GM19193 (cell line): ENCODE data around the gene C9orf50.

Source experiments
- POLR2A ChIP-seq: IDR thresholded peaks from 4 replicates; pipeline ENCODE4 v1.6.1; 2011; ENCODE audit not compliant: insufficient read depth, insufficient read length; ENCODE audit errors: extremely low read depth

Gene C9orf50

GRCh38 chr9:129595903-129596540, 24.9 kb downstream of the C9orf50 start:
- TF ChIP-seq POLR2A = no peak

GRCh38 chr9:129595311-129595741, 25.6 kb downstream of the C9orf50 start:
- TF ChIP-seq POLR2A = no peak

- no peak for TF ChIP-seq POLR2A
Observed at GRCh38 chr9:129594632-129595031, 26.3 kb downstream of the C9orf50 start.

GRCh38 chr9:129591916-129592315, 29.0 kb downstream of the C9orf50 start:
- no peak for TF ChIP-seq POLR2A

- no peak for TF ChIP-seq POLR2A
Observed at GRCh38 chr9:129590466-129590865, 30.4 kb downstream of the C9orf50 start.

- TF ChIP-seq POLR2A = no peak
Observed at GRCh38 chr9:129587487-129588262, 33.2 kb downstream of the C9orf50 start.

- no peak for TF ChIP-seq POLR2A
Observed at GRCh38 chr9:129586685-129587084, 34.2 kb downstream of the C9orf50 start.

GRCh38 chr9:129586245-129586644, 34.7 kb downstream of the C9orf50 start:
- no peak for TF ChIP-seq POLR2A

GRCh38 chr9:129585352-129585751, 35.5 kb downstream of the C9orf50 start:
- TF ChIP-seq POLR2A = no peak

GRCh38 chr9:129584136-129584535, 36.8 kb downstream of the C9orf50 start:
- TF ChIP-seq POLR2A = peak; percentile 7

- TF ChIP-seq POLR2A = no peak
Observed at GRCh38 chr9:129583308-129584038, 37.4 kb downstream of the C9orf50 start.

- no peak for TF ChIP-seq POLR2A
Observed at GRCh38 chr9:129582855-129583254, 38.0 kb downstream of the C9orf50 start.

- TF ChIP-seq POLR2A = no peak
Observed at GRCh38 chr9:129581505-129582189, 39.3 kb downstream of the C9orf50 start.

- TF ChIP-seq POLR2A = peak; percentile 34
Observed at GRCh38 chr9:129580211-129580915, 40.5 kb downstream of the C9orf50 start.
